BE2C (cell line): ENCODE results near the gene GPC6.
"Not testable (repeated sequence)": the region's sequence is repeated elsewhere in the genome, so short reads cannot be mapped to it uniquely, and the experiment has no call there.

Source experiments
- DNase-seq: peaks from one replicate; pipeline ENCODE4 v3.0.0-alpha.2; 2020
- H3K27me3 ChIP-seq: fragments of 250-450 bp; sonication (Bioruptor Pico); 2 replicates; pipeline ENCODE4 v1.5.1; 2020; ENCODE audit warnings: mild to moderate bottlenecking
- H3K36me3 ChIP-seq: fragments of 250-450 bp; sonication (Bioruptor Pico); 2 replicates; pipeline ENCODE4 v1.5.1; 2020; ENCODE audit warnings: mild to moderate bottlenecking
- H3K4me1 ChIP-seq: fragments of 250-450 bp; sonication (Bioruptor Pico); 2 replicates; pipeline ENCODE4 v1.5.1; 2020
- H3K4me3 ChIP-seq: 2 replicates; pipeline ENCODE4 v1.5.1; 2011; ENCODE audit warnings: low read depth, low read length
- H3K9me3 ChIP-seq: fragments of 250-450 bp; sonication (Bioruptor Pico); 2 replicates; pipeline ENCODE4 v1.5.1; 2020
- CTCF ChIP-seq: IDR thresholded peaks from 2 replicates; pipeline ENCODE4 v1.5.1; 2012; ENCODE audit warnings: mild to moderate bottlenecking, low read depth, low read length

Gene GPC6

GRCh38 chr13:94298346-94298745, 1071.7 kb downstream of the GPC6 start:
- Histone ChIP-seq H3K4me1 (0 out of 2 replicates have a peak, but pooled peaks cover 4% of the 10 kb centered on the region), H3K36me3 (no peaks in the 10 kb centered on the region), H3K9me3 (no peaks in the 10 kb centered on the region), H3K4me3 (no peak overlapping the region), H3K27me3 (no peaks in the 10 kb centered on the region)
- no peak for DNase-seq
- no peak for TF ChIP-seq CTCF

- H3K27me3 ChIP-seq: no peaks in the 10 kb centered on the region
These were observed 1073.8 kb downstream of the GPC6 start for GRCh38 chr13:94300401-94300800.

GRCh38 chr13:94301487-94301886, 1074.9 kb downstream of the GPC6 start:
- Histone ChIP-seq H3K4me1 (peaks cover 12% of the 10 kb centered on the region), H3K36me3 (no peaks in the 10 kb centered on the region), H3K4me3 (no peak overlapping the region), H3K9me3 (no peaks in the 10 kb centered on the region), H3K27me3 (no peaks in the 10 kb centered on the region)
- no peak for DNase-seq
- no peak for TF ChIP-seq CTCF

More at GRCh38 chr13:94300401-94300800, 1073.8 kb downstream of the GPC6 start:
- no peak for TF ChIP-seq CTCF
- peaks cover 7% of the 10 kb centered on the region for H3K4me1 ChIP-seq
- H3K36me3 ChIP-seq: no peaks in the 10 kb centered on the region
- no peak overlapping the region for H3K4me3 ChIP-seq
- no peak for DNase-seq
- H3K9me3 ChIP-seq: no peaks in the 10 kb centered on the region

- DNase-seq, H3K4me3 ChIP-seq, H3K9me3 ChIP-seq, H3K36me3 ChIP-seq, H3K27me3 ChIP-seq: not testable (repeated sequence)
- peaks cover 12% of the 10 kb centered on the region for H3K4me1 ChIP-seq
These were observed 1076.4 kb downstream of the GPC6 start for GRCh38 chr13:94302847-94303565.

GRCh38 chr13:94303644-94304174, 1077.1 kb downstream of the GPC6 start:
- H3K4me3 ChIP-seq: no peak overlapping the region
- DNase-seq: no peak
- no peaks in the 10 kb centered on the region for H3K9me3 ChIP-seq
- H3K4me1 ChIP-seq: peaks cover 10% of the 10 kb centered on the region
- TF ChIP-seq CTCF: no peak
- H3K27me3 ChIP-seq: no peaks in the 10 kb centered on the region
- H3K36me3 ChIP-seq: no peaks in the 10 kb centered on the region

- H3K4me1 ChIP-seq: peaks cover 14% of the 10 kb centered on the region
- H3K36me3 ChIP-seq: no peaks in the 10 kb centered on the region
- H3K27me3 ChIP-seq: no peaks in the 10 kb centered on the region
- no peak for DNase-seq
- no peaks in the 10 kb centered on the region for H3K9me3 ChIP-seq
- no peak for TF ChIP-seq CTCF
- H3K4me3 ChIP-seq: no peak overlapping the region
These were observed 1078.4 kb downstream of the GPC6 start for GRCh38 chr13:94305033-94305432.
